Stimulated activated CD8-positive, alpha-beta memory T cell treated with anti-CD3 and anti-CD28 coated beads, Interleukin-4, amount 100 ng/mL, for 4 hours (primary cell): ENCODE measurements around the gene PXMP4.

ENCODE experiments used
- DNase-seq, 2 donors: peaks; one replicate each; pipeline ENCODE4 v3.0.0-alpha.2; 2020; ENCODE audit warnings: low read depth in 2 of 2, low spot score in 1 of 2

PXMP4 gene

DNA sequence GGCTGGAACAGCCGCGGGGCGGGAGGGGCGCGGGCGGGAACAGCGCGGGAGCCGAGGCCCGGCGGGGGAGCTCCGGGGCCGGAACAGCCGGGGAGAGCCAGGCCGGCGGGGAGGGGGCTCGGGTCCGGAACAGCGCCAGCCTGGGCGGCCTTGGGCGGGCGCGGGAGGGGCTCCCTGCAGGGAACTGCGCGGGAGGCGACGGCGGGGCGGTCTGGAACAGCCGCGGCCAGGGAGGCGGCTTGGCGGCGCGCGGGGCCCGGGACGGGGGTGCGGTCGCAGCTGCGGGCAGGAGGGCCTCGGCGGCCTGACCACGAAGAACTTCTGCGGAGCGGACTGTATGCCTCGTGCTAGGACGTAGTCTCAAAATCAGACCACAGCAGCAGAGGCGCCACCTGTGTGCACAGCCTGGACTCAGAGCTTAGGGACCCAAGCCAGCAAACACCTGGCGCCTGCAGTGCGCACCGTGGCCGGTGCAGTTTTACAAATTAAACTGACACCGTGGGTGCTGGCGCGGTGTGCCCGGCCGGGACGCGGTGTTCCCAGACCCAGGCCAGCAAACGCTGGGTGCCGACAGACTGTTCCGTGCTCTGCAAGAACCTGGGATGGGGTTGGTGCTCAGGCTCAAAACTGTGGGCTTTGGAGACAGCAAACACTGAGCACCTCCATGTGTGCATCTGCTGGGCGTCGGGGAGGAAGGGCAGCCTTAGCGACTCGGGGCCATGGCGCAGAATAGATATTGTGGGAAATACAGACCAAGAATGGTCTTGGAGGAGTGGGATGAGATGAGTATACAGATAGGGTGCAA is 12.3 kb upstream of the PXMP4 start:
- DNase-seq: peak; percentile 46 to 62

DNA sequence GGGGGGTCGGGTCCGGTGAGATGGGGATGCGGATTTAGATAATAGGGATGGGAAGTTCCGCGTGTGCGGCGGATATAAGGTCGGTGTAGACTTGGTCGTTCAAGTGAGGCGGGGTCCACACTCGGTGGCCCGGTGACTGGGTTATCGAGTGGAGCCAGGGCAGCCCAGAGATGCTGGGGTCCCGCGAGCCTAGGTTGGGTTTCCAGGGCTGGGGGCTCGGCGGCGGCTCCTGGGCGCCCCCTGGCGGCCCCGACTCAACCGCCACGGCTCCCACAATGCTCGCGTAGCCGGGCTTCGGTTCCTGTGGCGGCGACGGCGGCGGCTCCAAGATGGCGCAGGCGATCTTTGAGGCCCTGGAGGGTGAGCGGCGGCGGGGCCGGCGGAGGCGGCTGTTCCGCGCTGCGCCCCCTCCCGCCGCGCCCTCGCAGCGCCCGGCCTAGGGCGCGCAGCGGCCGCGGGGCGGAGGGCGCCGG is 11.6 kb upstream of the PXMP4 start, which contains the start of gene ZNF341:
TSS of gene ZNF341 (plus strand) at position 304 of the 473 bp plus-strand sequence. CDS start at position 330, 26 bp downstream.
- DNase-seq: peak; percentile 58 to 79

DNA sequence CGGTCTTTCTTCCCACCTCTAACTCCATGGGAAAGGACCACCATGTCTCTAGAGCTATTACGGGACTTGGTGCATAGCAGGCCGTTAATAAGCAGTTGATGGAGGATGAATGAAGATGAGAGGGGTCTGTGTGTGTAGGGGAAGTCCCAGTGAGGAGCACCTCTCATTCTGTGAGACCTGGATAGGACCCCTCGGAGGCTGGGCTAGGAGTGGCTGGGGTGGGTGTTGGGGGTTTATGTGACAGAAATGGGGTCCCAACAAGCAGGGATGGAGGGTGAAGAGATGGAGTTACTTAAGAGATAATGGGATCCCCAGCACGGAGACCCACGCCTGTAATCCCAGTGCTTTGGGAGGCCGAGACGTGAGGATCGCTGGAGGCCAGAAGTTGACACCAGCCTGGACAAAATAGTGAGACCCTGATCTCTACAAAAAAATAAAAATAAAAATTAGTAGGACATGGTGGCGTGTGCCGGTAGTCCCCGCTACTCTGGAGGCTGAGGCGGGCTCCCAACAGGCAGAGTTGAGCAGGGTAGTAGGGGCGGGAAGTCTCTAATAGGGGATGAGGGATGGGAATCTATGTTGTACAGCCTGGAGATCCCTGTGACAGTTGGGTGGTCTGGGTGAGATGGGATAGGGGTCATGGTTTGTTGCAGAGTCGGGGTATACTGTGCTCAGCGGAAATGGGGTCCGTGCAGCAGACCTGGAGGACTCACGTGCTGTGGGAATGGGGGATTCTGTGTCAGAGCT is 11.0 kb upstream of the PXMP4 start:
- DNase-seq: no peak

DNA sequence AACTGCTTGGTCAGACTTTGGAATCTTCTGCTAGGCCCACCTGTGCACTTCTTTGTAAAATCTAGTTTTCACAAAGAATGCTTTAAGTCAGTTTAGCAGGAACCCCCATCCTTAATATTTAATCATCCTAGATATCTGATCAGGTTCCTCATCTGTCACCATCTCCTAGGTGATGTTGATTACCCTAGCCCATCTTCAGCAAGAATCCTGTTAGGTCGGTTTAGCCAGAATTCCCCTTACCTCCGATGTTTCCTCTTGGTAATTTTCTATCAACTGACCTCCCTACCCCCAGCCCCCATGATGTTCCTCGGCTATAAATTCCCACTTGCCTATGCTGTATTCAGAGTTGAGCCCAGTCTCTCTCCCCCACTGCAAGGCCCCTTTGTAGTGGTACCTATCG is 9.0 kb upstream of the PXMP4 start:
- no peak for DNase-seq

DNA sequence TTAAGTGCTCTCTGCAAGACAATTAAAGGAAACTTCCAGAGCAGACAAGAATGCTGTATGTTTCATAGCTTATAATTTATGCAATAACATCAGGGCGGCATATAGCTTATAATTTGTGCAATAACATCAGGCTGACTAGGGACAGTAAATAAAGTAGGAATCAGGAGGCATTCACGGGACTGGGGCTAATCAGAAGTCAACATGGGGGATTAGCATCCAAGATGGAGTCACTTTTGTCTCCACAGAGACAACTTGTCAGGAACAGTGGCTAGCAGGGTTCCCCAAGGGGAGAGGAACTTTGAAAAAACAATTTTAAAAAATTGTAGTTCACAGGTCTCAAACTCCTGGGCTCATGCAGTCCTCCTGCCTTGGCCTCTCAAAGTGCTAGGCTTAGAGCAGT is 8.4 kb upstream of the PXMP4 start:
- no peak for DNase-seq

DNA sequence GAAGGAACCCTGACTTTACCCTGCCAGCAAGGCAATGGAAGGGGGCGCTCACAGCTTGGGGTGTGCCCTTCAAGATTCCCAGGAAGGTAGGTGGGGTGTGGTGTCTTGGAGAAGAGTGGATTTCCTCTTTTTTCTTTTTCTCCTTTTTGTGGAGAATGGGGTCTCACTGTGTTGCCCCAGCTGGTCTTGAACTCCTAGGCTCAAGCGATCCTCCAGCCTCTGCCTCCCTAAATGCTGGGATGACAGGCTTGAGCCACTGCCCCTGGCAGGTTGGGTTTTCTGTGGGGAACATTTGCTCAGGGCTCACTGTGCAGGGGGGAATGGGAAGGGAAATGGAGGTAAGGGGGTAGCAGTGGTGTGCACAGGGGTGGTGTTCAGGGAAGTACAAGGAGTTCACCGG is 7.7 kb upstream of the PXMP4 start:
- no peak for DNase-seq

DNA sequence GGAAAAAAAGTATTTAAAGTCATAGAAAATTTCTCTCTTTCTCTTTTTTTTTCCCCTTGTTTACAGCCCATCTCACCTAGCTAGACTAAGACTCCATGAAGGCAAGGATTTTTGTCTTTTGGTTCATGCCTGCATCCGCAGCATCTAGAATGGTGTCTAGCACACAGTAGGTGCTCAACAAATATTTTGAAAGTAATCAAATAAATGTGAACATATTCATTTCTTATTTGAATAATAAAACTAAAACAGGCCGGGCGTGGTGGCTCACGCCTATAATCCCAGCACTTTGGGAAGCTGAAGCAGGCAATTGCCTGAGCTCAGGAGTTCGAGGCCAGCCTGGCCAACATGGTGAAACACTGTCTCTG is 7.0 kb upstream of the PXMP4 start:
- no peak for DNase-seq

DNA sequence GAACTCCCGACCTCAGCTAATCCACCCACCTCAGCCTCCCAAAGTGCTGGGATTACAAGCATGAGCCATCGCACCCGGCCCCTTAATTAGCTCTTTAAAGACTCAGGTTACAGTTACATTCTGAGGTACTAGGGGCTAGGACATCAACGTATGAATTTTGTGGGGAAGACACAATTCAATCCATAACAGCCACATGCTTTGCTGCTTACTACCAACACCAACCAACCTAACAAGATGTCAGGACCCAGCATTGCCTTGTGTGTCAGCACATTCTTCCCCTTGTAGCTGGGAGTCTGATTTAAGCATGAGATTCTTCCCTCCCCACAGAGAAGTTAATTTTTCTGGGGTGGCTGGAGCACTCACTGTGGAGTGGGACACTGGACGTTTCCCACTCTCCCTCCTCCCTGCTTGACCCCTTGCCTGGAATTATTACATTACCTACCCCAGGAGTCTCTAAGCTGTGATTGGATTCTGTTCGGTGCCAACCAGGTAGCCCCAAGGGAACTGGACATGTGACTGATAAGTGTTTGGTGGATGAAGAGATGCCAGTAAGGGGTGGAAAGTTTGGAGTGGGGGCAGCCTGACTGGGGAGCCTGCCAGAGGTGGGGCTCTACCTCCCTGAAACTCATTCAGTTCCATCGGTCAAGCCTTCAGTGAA is 5.6 kb upstream of the PXMP4 start:
- no peak for DNase-seq

DNA sequence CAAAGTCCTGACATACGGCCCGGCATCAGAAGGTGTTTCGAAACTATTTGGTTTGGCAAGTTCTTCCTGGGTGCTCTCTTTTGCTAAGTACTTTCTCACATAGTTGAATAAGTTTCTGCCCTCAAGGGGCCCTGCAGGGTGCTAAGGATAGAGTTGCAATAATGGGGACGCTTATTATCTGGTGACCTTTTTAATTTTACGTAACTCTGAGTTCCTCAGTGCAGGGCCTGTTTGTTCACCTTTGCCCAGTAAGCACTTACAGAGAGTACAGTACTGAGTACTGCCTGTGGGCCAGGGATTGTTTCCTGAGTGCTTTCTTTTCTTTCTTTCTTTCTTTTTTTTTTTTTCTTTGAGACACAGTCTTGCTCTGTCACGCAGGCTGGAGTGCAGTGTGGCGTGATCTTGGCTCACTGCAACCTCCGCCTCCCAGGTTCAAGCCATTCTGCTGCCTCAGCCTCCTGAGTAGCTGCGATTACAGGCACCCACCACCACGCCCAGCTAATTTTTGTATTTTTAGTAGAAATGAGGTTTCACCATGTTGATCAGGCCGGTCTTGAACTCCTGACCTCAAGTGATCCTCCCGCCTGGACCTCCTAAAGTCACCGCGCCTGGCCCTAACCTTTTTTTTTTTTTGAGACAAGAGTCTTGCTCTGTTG is 4.5 kb upstream of the PXMP4 start:
- DNase-seq: no peak

DNA sequence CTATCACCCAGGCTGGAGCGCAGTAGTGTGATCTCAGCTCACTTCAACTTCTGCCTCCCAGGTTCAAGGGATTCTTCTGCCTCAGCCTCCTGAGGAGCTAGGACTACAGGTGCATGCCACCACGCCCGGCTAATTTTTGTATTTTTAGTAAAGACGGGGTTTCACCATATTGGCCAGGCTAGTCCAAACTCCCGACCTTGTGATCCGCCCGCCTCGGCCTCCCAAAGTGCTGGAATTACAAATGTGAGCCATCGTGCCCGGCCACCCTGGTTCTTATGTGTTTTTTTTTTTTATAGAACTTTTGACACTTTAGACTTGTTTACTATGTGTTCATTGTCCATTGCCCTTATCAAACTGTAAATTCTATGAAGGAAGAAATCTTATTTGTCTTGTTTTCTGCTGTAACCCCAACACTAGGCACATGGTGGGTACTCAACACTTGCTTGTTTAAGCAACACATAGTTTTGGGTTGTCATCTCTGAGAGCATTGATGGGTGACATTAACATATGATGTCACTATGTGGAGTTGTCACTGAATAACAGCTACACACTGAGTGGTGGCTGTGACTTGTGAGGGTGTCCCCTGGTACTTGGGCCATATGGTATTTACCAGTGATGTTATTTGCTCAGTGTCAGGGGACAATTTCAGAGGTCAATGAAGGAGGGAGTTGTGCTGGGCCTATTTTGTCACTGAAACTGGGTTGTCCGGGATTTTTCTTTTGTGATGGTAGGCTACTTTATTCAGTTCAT is 1.5 kb upstream of the PXMP4 start:
- DNase-seq: no peak

DNA sequence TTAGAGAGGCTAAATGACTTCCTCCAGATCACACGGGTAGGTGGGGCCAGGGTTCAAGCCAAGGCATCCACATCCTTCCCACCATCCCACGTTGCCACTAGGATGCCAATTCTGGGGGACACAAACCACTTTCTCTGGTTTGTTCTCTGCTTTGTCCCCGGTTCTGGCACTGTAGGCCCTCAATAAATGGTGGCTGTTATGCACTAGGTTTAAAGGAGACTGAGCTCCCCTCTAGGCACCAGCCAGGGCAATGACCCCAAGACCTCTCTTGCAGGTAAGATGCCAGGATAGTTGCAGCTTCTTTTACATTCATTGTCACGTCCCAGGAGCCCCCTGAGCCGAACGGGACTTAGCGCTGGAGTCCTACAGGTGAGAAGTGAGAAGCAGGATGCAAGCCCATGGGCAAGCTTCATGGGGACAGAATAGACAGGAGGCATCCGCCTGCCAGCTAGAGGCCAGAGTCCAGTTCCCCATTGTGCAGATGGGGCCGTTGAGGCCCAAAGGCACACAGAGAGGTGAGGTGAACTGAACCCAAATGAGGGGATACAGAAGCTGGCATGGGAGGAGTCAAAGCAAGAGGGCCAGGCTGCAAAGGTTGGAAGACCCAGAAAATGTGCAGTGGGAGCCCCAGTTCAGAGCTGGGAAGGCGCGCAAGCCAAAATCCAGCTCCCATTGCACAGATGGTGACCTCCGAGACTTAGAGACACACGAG is 677 bp downstream of the PXMP4 start:
- DNase-seq: no peak

DNA sequence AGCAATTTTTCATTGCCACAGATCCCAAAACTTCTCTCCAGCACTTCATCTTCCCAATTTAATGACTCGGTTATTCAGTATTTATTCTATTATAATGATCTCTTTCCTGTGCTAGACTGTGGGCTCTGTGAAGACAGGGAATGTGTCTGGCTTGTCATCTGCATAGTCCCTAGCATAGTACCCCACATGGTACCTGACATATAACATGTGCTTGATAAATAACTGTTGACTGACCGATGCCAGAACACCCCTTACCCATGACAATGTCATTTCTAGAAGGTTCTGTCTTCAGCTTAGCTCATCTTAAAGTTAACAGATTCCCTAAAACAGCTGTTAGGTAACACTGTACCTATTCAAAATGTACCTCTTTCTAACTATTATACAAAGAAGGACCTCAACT is 3.6 kb downstream of the PXMP4 start:
- no peak for DNase-seq

DNA sequence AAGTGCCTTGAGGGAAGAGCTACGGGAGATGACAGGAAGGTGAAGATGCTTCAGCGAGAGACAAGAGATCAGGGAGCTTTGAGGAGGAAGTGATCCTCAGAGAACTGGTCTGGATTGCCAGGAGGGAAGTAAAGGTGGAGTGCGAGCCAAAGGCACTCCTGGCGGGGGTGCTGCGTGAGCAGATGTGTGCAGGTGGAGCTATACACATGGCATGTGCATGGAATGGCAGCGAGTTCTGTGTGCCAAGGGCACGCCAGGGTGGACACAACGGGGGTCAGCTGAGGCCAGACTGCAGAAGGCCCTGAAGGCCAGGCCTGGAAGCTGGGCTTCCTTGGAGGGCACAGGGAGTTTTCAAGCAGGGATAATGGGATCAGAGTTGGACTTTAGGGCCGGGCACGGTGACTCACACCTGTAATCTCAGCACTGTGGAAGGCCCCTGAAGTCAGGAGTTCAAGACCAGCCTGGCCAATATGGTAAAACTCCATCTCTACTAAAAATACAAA is 6.2 kb downstream of the PXMP4 start:
- DNase-seq: no peak

DNA sequence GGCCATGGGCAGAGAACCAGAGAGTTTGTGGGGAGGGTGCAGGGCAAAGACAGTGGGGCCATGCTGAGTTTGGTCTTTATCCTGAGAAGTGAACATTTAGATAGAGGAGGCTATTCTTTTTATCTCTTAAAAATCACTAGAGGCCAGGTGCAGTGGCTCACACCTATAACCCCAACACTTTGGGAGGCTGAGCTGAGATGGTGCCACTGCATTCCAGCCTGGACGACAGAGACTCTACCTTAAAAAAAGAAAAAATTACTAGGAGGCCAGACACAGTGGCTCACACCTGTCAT is 8.7 kb downstream of the PXMP4 start:
- DNase-seq: no peak

DNA sequence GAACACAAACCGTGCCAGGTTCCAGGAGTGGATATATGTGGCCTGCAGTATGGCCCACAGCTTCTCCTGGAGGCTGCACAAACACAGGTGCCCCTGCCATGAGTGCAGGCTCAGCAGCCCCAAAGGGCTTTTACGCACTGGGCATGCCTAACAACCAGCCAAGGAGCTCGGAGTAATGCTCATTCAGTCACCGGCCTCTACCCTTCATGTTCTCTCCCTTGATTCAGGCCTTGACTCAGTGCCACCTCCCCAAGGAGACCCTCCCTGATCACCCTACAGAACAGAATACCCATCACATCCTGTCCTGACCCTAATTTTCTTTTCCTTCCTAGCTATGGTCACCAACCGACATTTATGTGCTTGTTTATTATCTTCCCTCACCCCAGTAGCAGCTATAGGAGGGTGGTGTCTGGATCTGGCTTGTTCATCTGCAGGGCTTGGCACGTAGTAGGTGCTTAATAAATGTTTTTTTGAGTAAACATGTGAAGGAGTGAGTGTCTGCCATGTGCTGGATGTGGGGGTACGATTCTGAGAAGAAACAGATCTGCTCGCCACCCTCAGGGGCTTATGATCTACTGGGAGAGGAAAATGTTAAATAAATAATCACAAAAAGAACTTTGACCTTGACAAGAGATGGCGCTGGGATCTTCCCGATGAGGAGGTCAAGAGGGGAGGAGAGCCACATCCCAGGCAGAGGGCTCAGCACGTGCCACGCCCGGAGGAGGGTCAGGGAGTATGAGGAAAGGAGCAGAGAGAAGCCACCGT is 9.2 kb downstream of the PXMP4 start:
- no peak for DNase-seq

DNA sequence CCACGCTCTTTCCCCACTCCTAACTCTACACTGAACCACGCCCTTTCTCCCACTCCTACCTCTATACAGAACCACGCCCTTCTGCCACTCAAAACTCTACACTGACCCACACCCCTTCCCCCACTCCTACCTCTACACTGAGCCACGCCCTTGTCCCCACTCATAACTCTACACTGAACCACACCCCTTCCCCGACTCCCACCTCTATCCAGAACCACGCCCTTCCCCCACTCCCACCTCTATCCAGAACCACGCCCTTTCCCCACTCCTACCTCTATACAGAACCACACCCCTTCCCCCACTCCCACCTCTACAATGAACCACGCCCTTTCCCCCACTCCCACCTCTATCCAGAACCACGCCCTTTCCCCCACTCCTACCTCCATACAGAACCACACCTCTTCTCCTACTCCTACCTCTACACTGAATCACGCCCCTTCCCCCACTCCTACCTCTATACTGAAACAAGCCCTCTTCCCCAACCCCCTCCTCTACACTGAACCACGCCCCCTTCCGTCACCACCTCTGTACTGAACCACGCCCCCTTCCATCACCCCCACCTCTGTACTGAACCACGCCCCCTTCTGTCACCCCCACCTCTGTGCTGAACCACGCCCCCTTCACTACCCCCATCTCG is 10.1 kb downstream of the PXMP4 start:
- DNase-seq: no peak

DNA sequence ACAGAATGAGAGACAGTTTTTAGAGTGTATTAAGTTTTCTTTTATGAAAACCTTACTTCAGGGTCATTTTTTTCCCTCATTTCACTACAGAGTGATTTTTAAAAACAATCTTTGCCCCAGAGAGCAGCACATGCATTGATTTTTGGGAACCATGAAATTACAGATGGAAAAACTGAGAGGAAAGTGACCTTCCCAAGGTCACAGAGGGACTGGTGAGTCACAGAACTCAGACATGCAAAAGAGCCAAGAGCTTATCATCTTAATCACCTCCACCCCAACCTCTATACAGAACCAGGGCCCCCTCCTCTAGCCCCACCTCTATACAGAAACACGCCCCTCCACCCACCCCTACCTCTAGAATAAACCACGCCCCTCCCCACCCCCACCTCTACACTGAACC is 10.7 kb downstream of the PXMP4 start:
- no peak for DNase-seq

DNA sequence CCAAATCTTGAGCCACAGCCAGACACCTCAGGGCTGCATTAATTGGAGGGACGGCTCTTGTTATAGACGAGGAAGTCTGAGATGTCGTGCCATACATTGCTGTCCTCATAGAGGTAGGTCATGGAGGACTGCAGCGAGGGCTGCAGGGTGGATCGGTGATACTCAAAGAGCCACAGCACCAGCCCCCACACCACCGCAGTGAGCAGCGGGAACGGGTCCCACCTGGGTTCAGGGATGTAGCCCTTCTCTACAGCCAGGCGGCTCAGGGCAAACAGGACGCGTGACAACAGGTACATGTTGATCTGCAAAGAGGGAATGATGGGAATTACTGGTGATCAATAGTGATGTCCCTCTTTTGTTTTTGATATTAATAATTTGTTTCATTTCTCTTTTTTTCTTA is 12.4 kb downstream of the PXMP4 start:
- DNase-seq: no peak
